Endothelial cell of umbilical vein (primary cell): ENCODE measurements around the gene ACSBG1.

Experiments used
- CTCF ChIP-seq, 2 donors: IDR thresholded peaks; 1 replicate in 1 of 2; 2 replicates in 1 of 2; pipeline ENCODE4 v1.5.1; 2011; ENCODE audit warnings: low read length in 2 of 2, mild to moderate bottlenecking in 2 of 2, moderate library complexity in 2 of 2, control low read depth in 1 of 2, inconsistent platforms in 1 of 2, low read depth in 1 of 2; ENCODE audit not compliant: insufficient read depth in 1 of 2; ENCODE audit errors: extremely low read depth in 1 of 2
- EZH2 ChIP-seq: IDR thresholded peaks from 2 replicates; pipeline ENCODE4 v1.6.1; 2012; ENCODE audit warnings: borderline replicate concordance, low read depth, mild to moderate bottlenecking, moderate library complexity, low read length, inconsistent platforms; ENCODE audit not compliant: severe bottlenecking
- FOS ChIP-seq: IDR thresholded peaks from 2 replicates; pipeline ENCODE4 v1.6.1; 2011; ENCODE audit warnings: mild to moderate bottlenecking, low read length, moderate library complexity, borderline replicate concordance; ENCODE audit not compliant: insufficient read depth
- JUN ChIP-seq: IDR thresholded peaks from 2 replicates; pipeline ENCODE4 v1.6.1; 2011; ENCODE audit warnings: borderline replicate concordance, low read depth; ENCODE audit not compliant: insufficient read length, insufficient read depth
- POLR2A ChIP-seq: IDR thresholded peaks from 2 replicates; pipeline ENCODE4 v1.6.1; 2012; ENCODE audit warnings: low read depth, mild to moderate bottlenecking, control low read depth, low read length
- POLR2AphosphoS5 ChIP-seq: IDR thresholded peaks from 2 replicates; pipeline ENCODE4 v1.6.1; 2012; ENCODE audit warnings: low read depth, mild to moderate bottlenecking, control low read depth, low read length, moderate library complexity; ENCODE audit not compliant: insufficient read depth
- TF ChIP-seq, protein P1 (sequence below): IDR thresholded peaks from 2 replicates; pipeline ENCODE4 v1.6.1; 2011; ENCODE audit not compliant: insufficient read depth, insufficient read length

DNA sequence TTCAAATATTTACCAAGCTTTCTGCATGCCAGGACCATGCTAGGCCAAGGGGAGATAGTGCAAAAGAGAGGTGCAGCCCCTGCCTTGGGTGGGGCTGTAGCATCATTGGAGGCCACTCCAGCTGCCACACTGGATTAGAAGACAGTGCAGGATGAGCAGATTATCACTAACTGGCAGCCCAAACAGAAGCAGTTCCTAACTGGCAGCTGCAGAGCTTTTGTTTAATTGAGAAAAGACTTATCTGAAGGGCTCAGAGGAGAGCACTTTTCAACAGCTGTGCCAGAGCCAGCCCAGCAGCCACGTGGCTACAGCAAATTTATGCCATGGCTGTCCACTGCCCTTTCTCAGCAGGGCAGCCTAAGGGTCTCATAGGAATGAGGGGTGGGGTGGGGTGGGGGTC is 13.5 kb upstream of the ACSBG1 start:
- TF ChIP-seq POLR2A = no peak
- TF ChIP-seq CTCF (IDR thresholded peaks at IDR 0.05; ENCODE audit: extremely low read depth in 1 of 2, insufficient read depth in 1 of 2, low read depth in 1 of 2, low read length in 2 of 2) = no peak
- TF ChIP-seq FOS = no peak
- no peak for TF ChIP-seq JUN
- TF ChIP-seq POLR2AphosphoS5 = no peak
- TF ChIP-seq, protein P1, sequence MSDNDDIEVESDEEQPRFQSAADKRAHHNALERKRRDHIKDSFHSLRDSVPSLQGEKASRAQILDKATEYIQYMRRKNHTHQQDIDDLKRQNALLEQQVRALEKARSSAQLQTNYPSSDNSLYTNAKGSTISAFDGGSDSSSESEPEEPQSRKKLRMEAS = no peak
- no peak for TF ChIP-seq EZH2
